GM12875 (cell line): ENCODE measurements around the gene MLLT10.

Experiments used
- H3K4me3 ChIP-seq: one replicate; pipeline ENCODE4 v1.5.1; 2011; ENCODE audit warnings: low read depth, low read length, control low read depth
- CTCF ChIP-seq: IDR thresholded peaks from 2 replicates; pipeline ENCODE4 v1.5.1; 2011; ENCODE audit warnings: low read depth, mild to moderate bottlenecking, control low read depth, inconsistent platforms, low read length, moderate library complexity, borderline replicate concordance; ENCODE audit not compliant: insufficient read depth

The MLLT10 gene

GRCh38 chr10:21526860-21527597 lies 7.0 kb upstream of the MLLT10 start:
- peak overlapping the region; percentile 55 for H3K4me3 ChIP-seq
- TF ChIP-seq CTCF: no peak

GRCh38 chr10:21527598-21528235 lies 6.3 kb upstream of the MLLT10 start:
- no peak for TF ChIP-seq CTCF
- peak overlapping the region; percentile 55 for H3K4me3 ChIP-seq

- no peak overlapping the region for H3K4me3 ChIP-seq
- TF ChIP-seq CTCF: no peak
Measured at GRCh38 chr10:21528236-21529031, 5.6 kb upstream of the MLLT10 start.

- no peak overlapping the region for H3K4me3 ChIP-seq
- no peak for TF ChIP-seq CTCF
Measured at GRCh38 chr10:21529032-21529910, 4.8 kb upstream of the MLLT10 start.

GRCh38 chr10:21530168-21530567 lies 3.9 kb upstream of the MLLT10 start:
- TF ChIP-seq CTCF: no peak
- no peak overlapping the region for H3K4me3 ChIP-seq

- TF ChIP-seq CTCF: no peak
- no peak overlapping the region for H3K4me3 ChIP-seq
Measured at GRCh38 chr10:21530641-21531040, 3.4 kb upstream of the MLLT10 start.
